MM.1S (cell line): ENCODE results near the gene PATJ.
"Not testable (repeated sequence)": the region's sequence is repeated elsewhere in the genome, so short reads cannot be mapped to it uniquely, and the experiment has no call there.

Experiments used
- DNase-seq: peaks from one replicate; pipeline ENCODE4 v3.0.0-alpha.2; 2015
- H2AFZ ChIP-seq: fragments of 300-600 bp; sonication (generic); 2 replicates; pipeline ENCODE4 v1.6.0; 2016; ENCODE audit warnings: antibody characterized with exemption, low read length
- H3F3A ChIP-seq: fragments of 300-600 bp; sonication (generic); 2 replicates; pipeline ENCODE4 v1.6.1; 2016; ENCODE audit warnings: mild to moderate bottlenecking, antibody characterized with exemption, low read length, moderate library complexity, mixed read lengths; ENCODE audit not compliant: insufficient read depth
- H3K27ac ChIP-seq: fragments of 300-600 bp; sonication (generic); 2 replicates; pipeline ENCODE4 v1.5.1; 2016; ENCODE audit warnings: mild to moderate bottlenecking, low read length
- H3K27me3 ChIP-seq: fragments of 300-600 bp; sonication (generic); replicated peaks from 2 replicates; pipeline ENCODE4 v1.6.0; 2016; ENCODE audit warnings: low read length; ENCODE audit not compliant: insufficient read depth
- H3K36me3 ChIP-seq: fragments of 300-600 bp; sonication (generic); replicated peaks from 2 replicates; pipeline ENCODE4 v1.6.1; 2016; ENCODE audit warnings: mild to moderate bottlenecking, low read length, mixed read lengths; ENCODE audit not compliant: insufficient read depth
- H3K4me1 ChIP-seq: fragments of 300-600 bp; sonication (generic); 2 replicates; pipeline ENCODE4 v1.6.1; 2016; ENCODE audit warnings: low read length, mixed read lengths
- H3K4me2 ChIP-seq: fragments of 300-600 bp; sonication (generic); 2 replicates; pipeline ENCODE4 v1.6.0; 2016; ENCODE audit warnings: low read depth, low read length
- H3K4me3 ChIP-seq: fragments of 300-600 bp; sonication (generic); 2 replicates; pipeline ENCODE4 v1.5.1; 2016; ENCODE audit warnings: low read length, mixed read lengths
- H3K79me2 ChIP-seq: fragments of 300-600 bp; sonication (generic); 2 replicates; pipeline ENCODE4 v1.6.1; 2016; ENCODE audit warnings: mixed run types, low read length, mixed read lengths
- H3K9ac ChIP-seq: fragments of 300-600 bp; sonication (generic); 2 replicates; pipeline ENCODE4 v1.6.1; 2016; ENCODE audit warnings: low read length, mixed read lengths
- H3K9me2 ChIP-seq: fragments of 300-600 bp; sonication (generic); replicated peaks from 2 replicates; pipeline ENCODE4 v1.6.1; 2016; ENCODE audit warnings: mild to moderate bottlenecking, low read length, mixed read lengths; ENCODE audit not compliant: insufficient read depth
- H3K9me3 ChIP-seq: fragments of 300-600 bp; sonication (generic); replicated peaks from 2 replicates; pipeline ENCODE4 v1.6.1; 2016; ENCODE audit warnings: mild to moderate bottlenecking, low read length, mixed read lengths; ENCODE audit not compliant: insufficient read depth
- H4K20me1 ChIP-seq: fragments of 300-600 bp; sonication (generic); 2 replicates; pipeline ENCODE4 v1.6.1; 2016; ENCODE audit warnings: mild to moderate bottlenecking, low read length, moderate library complexity, mixed read lengths; ENCODE audit not compliant: insufficient read depth
- EZH2 ChIP-seq: fragments of 300-600 bp; sonication (generic); optimal IDR thresholded peaks from 2 replicates; pipeline ENCODE3; 2017; ENCODE audit warnings: low read depth, mild to moderate bottlenecking, antibody characterized with exemption, low read length, mixed read lengths
- EZH2phosphoT487 ChIP-seq: fragments of 300-600 bp; sonication (generic); IDR thresholded peaks from 2 replicates; pipeline ENCODE4 v1.6.1; 2018; ENCODE audit warnings: antibody characterized with exemption, low read length
- TF ChIP-seq, protein P1 (sequence below): fragments of 300-600 bp; sonication (generic); IDR thresholded peaks from 2 replicates; pipeline ENCODE4 v1.5.1; 2016; ENCODE audit warnings: antibody characterized with exemption, low read length, mixed read lengths

The PATJ gene

DNA sequence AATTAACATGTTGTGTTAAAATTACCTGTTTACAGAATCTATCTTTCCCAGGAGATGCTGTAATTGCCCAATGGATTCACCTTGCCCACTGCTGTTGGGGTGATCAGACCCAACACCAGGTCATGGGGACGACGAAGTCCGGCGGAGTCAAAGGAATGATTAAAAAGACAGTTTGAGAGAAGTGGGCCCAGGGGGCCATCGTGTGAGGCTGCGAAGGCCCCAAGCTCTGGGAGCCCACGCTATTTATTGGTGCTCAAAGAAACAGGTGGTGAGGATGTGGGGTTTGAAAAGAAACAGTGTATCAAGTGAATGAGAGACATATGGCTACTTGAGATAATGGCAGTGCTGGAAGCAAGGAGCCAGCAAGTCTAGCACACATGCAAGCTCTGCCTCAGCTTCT lies 436.1 kb downstream of the PATJ start:
- Histone ChIP-seq H2AFZ (no peak overlapping the region), H3K9ac (no peak overlapping the region), H3K79me2 (no peaks in the 10 kb centered on the region), H3K4me3 (no peak overlapping the region), H3K4me1 (no peaks in the 10 kb centered on the region), H3K9me3 (no peaks in the 10 kb centered on the region), H3K4me2 (no peak overlapping the region), H4K20me1 (no peaks in the 10 kb centered on the region), H3K27ac (no peak overlapping the region), H3K27me3 (no peaks in the 10 kb centered on the region), H3K36me3 (no peaks in the 10 kb centered on the region), H3F3A (no peaks in the 10 kb centered on the region), H3K9me2 (no peaks in the 10 kb centered on the region)
- TF ChIP-seq EZH2phosphoT487 (no peak), EZH2 (no peak)
- TF ChIP-seq, protein P1, sequence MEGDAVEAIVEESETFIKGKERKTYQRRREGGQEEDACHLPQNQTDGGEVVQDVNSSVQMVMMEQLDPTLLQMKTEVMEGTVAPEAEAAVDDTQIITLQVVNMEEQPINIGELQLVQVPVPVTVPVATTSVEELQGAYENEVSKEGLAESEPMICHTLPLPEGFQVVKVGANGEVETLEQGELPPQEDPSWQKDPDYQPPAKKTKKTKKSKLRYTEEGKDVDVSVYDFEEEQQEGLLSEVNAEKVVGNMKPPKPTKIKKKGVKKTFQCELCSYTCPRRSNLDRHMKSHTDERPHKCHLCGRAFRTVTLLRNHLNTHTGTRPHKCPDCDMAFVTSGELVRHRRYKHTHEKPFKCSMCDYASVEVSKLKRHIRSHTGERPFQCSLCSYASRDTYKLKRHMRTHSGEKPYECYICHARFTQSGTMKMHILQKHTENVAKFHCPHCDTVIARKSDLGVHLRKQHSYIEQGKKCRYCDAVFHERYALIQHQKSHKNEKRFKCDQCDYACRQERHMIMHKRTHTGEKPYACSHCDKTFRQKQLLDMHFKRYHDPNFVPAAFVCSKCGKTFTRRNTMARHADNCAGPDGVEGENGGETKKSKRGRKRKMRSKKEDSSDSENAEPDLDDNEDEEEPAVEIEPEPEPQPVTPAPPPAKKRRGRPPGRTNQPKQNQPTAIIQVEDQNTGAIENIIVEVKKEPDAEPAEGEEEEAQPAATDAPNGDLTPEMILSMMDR: no peak
- DNase-seq: no peak

DNA sequence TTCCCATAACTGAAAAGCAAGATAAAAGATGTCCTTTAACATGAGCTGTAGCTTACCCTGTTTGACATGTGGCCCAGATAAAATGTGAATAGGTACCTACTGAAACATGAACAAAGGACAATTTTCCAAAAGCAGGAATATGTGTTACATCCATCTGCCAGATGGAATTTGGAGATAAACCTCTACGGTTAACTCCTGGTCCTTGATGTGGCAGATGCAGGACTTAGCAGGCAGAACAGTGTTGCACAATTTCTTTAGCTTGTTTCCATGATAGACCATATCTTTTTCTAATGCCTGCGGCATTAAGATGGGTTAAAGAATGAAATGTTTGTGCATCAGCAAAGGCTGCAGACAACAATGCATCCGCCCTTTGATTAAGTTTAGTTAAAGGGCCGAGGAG lies 437.8 kb downstream of the PATJ start:
- H3K4me3 ChIP-seq, H3K9me3 ChIP-seq, H3K4me1 ChIP-seq, H3K4me2 ChIP-seq, H3K27ac ChIP-seq, DNase-seq, H3K79me2 ChIP-seq, H4K20me1 ChIP-seq, H3K9me2 ChIP-seq, H3K27me3 ChIP-seq, H2AFZ ChIP-seq, H3F3A ChIP-seq, H3K9ac ChIP-seq, H3K36me3 ChIP-seq: not testable (repeated sequence)

DNA sequence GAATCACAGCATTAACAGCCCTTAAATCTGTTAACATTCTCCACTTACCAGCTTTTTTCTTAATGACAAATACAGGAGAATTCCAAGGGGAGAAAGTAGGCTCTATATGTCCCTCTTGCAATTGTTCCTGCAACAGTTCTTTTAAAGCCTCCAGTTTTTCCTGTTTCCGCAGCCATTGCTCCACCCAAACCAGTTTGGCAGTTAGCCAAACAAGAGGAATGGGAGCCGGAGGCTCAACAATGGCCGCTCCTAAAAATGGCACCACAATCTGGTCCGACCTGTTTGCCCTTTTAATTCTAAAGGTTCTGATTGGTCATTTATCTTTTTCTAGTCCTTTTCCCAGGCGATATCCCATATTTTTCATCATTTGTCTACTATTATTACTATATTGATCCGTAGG lies 438.4 kb downstream of the PATJ start:
- no peak overlapping the region for H2AFZ ChIP-seq
- H3K9me2 ChIP-seq: no peaks in the 10 kb centered on the region
- H3F3A ChIP-seq: no peaks in the 10 kb centered on the region
- H3K4me1 ChIP-seq: no peaks in the 10 kb centered on the region
- DNase-seq: no peak
- H3K79me2 ChIP-seq: no peaks in the 10 kb centered on the region
- no peak overlapping the region for H3K4me2 ChIP-seq
- TF ChIP-seq EZH2phosphoT487: no peak
- TF ChIP-seq, protein P1: no peak
- no peak for TF ChIP-seq EZH2
- H3K9ac ChIP-seq: no peak overlapping the region
- no peak overlapping the region for H3K27ac ChIP-seq
- no peaks in the 10 kb centered on the region for H3K27me3 ChIP-seq
- no peaks in the 10 kb centered on the region for H3K36me3 ChIP-seq
- no peaks in the 10 kb centered on the region for H4K20me1 ChIP-seq
- H3K9me3 ChIP-seq: no peaks in the 10 kb centered on the region
- no peak overlapping the region for H3K4me3 ChIP-seq

DNA sequence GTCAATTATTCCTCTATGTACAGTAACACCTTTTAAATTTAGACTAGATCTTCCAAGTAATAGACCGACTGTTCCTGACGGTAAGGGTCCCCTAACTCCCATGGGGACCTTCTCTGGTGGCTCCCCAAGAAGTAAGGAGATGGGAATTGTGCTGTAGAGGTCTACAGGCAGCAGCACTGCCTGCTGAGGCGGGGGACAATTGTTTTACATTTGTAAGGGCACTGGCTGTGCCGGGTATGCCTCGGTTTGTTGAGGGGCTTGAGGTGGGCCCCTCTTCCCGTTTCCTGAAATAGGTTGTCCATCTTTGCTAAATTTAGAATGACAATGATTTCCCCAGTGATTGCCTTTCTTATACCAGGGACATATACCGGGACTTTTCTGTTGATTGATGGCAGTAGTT lies 439.3 kb downstream of the PATJ start:
- Histone ChIP-seq H3K9me2 (no peaks in the 10 kb centered on the region), H3K4me1 (no peaks in the 10 kb centered on the region), H2AFZ (no peak overlapping the region), H3K9me3 (no peaks in the 10 kb centered on the region), H3K79me2 (no peaks in the 10 kb centered on the region), H3K9ac (no peak overlapping the region), H3K27ac (no peak overlapping the region), H4K20me1 (no peaks in the 10 kb centered on the region), H3K4me3 (no peak overlapping the region), H3K4me2 (no peak overlapping the region), H3F3A (no peaks in the 10 kb centered on the region), H3K27me3 (no peaks in the 10 kb centered on the region), H3K36me3 (no peaks in the 10 kb centered on the region)
- DNase-seq: no peak
- TF ChIP-seq EZH2: no peak

DNA sequence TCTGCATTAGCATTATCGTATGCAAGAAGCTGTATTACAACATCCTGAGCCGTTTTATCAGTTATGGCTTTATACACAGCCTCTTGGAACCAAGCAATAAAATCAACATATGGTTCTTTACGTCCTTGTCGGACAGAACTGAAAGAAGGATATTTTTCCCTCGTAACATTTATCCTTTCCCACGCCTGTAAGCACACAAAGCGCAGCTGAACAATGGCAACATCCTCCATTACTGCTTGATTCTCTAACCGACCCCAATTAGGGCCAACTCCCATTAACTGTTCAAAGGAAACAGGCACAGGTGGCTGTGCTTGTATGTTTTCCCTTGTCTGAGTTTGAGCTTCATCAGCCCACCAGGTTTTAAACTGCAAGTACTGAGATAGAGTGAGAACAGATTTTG lies 439.9 kb downstream of the PATJ start:
- H3K9ac ChIP-seq, H3K4me2 ChIP-seq, H2AFZ ChIP-seq, DNase-seq, H3K27me3 ChIP-seq, H3K36me3 ChIP-seq, H4K20me1 ChIP-seq, H3K79me2 ChIP-seq, H3K27ac ChIP-seq, H3K9me3 ChIP-seq, H3F3A ChIP-seq, H3K9me2 ChIP-seq, H3K4me1 ChIP-seq, H3K4me3 ChIP-seq: not testable (repeated sequence)

DNA sequence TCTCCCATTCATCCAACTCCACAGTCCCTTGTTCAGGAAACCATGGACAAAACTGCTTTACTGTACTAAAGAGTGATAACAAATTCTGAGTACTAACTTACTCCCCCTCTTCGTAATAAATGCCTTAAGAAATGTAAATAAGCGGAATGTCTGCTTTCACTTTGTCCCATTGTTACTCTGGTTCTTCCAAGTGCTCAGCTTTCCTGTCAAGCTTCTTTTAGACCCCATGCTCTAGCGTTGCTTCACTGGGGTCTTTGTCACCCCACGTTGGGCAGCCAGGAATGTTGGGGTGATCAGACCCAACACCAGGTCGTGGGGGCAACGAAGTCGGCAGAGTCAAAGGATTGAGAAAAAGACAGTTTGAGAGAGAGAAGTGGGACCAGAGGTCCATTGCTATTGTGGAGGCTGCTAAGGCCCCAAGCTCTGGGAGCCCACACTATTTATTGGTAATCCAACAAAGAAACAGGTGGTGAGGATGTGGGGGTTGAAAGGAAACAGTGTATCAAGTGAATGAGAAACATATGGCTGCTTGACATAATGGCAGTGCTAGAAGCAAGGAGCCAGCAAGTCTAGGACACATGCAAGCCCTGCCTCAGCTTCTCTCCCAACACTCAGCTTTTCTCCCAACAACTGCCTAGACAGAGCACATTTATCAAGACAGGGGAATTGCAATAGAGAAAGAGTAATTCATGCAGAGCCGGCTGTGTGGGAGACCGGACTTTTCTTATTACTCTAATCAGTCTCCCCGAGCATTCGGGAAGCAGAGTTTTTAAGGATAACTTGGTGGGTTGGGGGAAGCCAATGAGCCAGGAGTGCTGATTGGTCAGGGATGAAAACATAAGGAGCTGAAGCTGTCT lies 441.1 kb downstream of the PATJ start:
- H3K9ac ChIP-seq, H2AFZ ChIP-seq, H3K27me3 ChIP-seq, H3K36me3 ChIP-seq, H3K27ac ChIP-seq, H3K4me1 ChIP-seq, H3K4me3 ChIP-seq, H3K4me2 ChIP-seq, H3F3A ChIP-seq, H3K79me2 ChIP-seq, H4K20me1 ChIP-seq, H3K9me3 ChIP-seq, DNase-seq, H3K9me2 ChIP-seq: not testable (repeated sequence)
